ENCODE results near the gene OR14A2.

GRCh38 chr1:247746391-247746935 is 1.5 kb downstream of the OR14A2 start:
- TF ChIP-seq, protein P1, sequence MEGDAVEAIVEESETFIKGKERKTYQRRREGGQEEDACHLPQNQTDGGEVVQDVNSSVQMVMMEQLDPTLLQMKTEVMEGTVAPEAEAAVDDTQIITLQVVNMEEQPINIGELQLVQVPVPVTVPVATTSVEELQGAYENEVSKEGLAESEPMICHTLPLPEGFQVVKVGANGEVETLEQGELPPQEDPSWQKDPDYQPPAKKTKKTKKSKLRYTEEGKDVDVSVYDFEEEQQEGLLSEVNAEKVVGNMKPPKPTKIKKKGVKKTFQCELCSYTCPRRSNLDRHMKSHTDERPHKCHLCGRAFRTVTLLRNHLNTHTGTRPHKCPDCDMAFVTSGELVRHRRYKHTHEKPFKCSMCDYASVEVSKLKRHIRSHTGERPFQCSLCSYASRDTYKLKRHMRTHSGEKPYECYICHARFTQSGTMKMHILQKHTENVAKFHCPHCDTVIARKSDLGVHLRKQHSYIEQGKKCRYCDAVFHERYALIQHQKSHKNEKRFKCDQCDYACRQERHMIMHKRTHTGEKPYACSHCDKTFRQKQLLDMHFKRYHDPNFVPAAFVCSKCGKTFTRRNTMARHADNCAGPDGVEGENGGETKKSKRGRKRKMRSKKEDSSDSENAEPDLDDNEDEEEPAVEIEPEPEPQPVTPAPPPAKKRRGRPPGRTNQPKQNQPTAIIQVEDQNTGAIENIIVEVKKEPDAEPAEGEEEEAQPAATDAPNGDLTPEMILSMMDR (conservative IDR thresholded peaks at IDR 0.05 in 1 of 2, IDR thresholded peaks at IDR 0.05 in 1 of 2; ENCODE audit: low read depth in 1 of 2, low read length in 2 of 2), result no peak
- TF ChIP-seq EZH2 (IDR thresholded peaks at IDR 0.05; ENCODE audit: low read length, missing control alignments), result no peak

Measured in fibroblast of lung (primary cell).